GM23248 (cell line): ENCODE measurements around the gene HOXA5. TPM values are rescaled to one million over a fixed set of nuclear protein-coding genes. Genes with fewer than 3 reads are reported as not detected.

Experiments used
- DNase-seq: peaks from one replicate; pipeline ENCODE4 v3.0.0-alpha.2; 2015
- H2AFZ ChIP-seq: fragments of 200-600 bp; sonication (generic); 2 replicates; pipeline ENCODE4 v1.6.1; 2016; ENCODE audit warnings: antibody characterized with exemption
- H3F3A ChIP-seq: fragments of 200-600 bp; sonication (generic); 2 replicates; pipeline ENCODE4 v1.6.1; 2016; ENCODE audit warnings: mild to moderate bottlenecking, antibody characterized with exemption, mixed run types; ENCODE audit not compliant: insufficient read depth
- H3K27ac ChIP-seq: fragments of 200-600 bp; sonication (generic); 2 replicates; pipeline ENCODE4 v1.5.1; 2016; ENCODE audit warnings: mild to moderate bottlenecking
- H3K27me3 ChIP-seq: fragments of 200-600 bp; sonication (generic); replicated peaks from 2 replicates; pipeline ENCODE4 v1.6.1; 2016; ENCODE audit warnings: mild to moderate bottlenecking; ENCODE audit not compliant: insufficient read depth
- H3K36me3 ChIP-seq: fragments of 200-600 bp; sonication (generic); 2 replicates; pipeline ENCODE4 v1.6.1; 2016; ENCODE audit warnings: low read depth, mild to moderate bottlenecking
- H3K4me1 ChIP-seq: fragments of 200-600 bp; sonication (generic); 2 replicates; pipeline ENCODE4 v1.6.1; 2016; ENCODE audit warnings: mild to moderate bottlenecking; ENCODE audit not compliant: insufficient read depth
- H3K4me2 ChIP-seq: fragments of 200-600 bp; sonication (generic); one replicate; pipeline ENCODE4 v1.6.1; 2016; ENCODE audit warnings: mild to moderate bottlenecking; ENCODE audit not compliant: unreplicated experiment
- H3K4me3 ChIP-seq: fragments of 200-600 bp; sonication (generic); 2 replicates; pipeline ENCODE4 v1.5.1; 2016; ENCODE audit warnings: mild to moderate bottlenecking
- H3K79me2 ChIP-seq: fragments of 200-600 bp; sonication (generic); 2 replicates; pipeline ENCODE4 v1.6.1; 2016; ENCODE audit warnings: mild to moderate bottlenecking; ENCODE audit not compliant: insufficient read depth
- H3K9ac ChIP-seq: fragments of 200-600 bp; sonication (generic); 2 replicates; pipeline ENCODE4 v1.6.1; 2016; ENCODE audit warnings: mild to moderate bottlenecking
- H3K9me2 ChIP-seq: fragments of 200-600 bp; sonication (generic); 2 replicates; pipeline ENCODE4 v1.6.1; 2016; ENCODE audit warnings: mixed run types, mild to moderate bottlenecking, moderate library complexity; ENCODE audit not compliant: insufficient read depth
- H3K9me3 ChIP-seq: fragments of 200-600 bp; sonication (generic); one replicate; pipeline ENCODE4 v1.6.1; 2017; ENCODE audit warnings: low read depth
- H4K20me1 ChIP-seq: fragments of 200-600 bp; sonication (generic); 2 replicates; pipeline ENCODE4 v1.6.0; 2016; ENCODE audit not compliant: insufficient read depth
- EZH2 ChIP-seq: fragments of 200-600 bp; sonication (generic); IDR thresholded peaks from 2 replicates; pipeline ENCODE4 v1.6.1; 2018; ENCODE audit warnings: antibody characterized with exemption, mild to moderate bottlenecking; ENCODE audit not compliant: insufficient read depth, poor library complexity, severe bottlenecking
- EZH2phosphoT487 ChIP-seq: fragments of 200-600 bp; sonication (generic); IDR thresholded peaks from 2 replicates; pipeline ENCODE4 v1.6.1; 2018; ENCODE audit warnings: antibody characterized with exemption, moderate library complexity, mild to moderate bottlenecking, low read depth; ENCODE audit not compliant: insufficient read depth
- WGBS, 2 experiments: methylation state at CpG; one replicate each; pipeline ENCODE4 v1.1.6; 2015 to 2017; ENCODE audit warnings: low lambda C conversion rate in 2 of 2, low coverage in 1 of 2; ENCODE audit errors: missing lambda C conversion rate in 2 of 2; 5-methylcytosine and 5-hydroxymethylcytosine counted together
- in situ Hi-C: fragments of 300-500 bp; cut with MboI; formaldehyde crosslinking; loops from 2 replicates; pipeline ENCODE4 v1.15.0; 2020
- polyA plus RNA-seq: library from polyadenylated mRNA; unstranded; fragments of >200 nt; fragmentation: Nextera tagmentation; extraction: Ambion mirVana; gene quantifications from 2 replicates; pipeline ENCODE4 v1.2.1, GENCODE V29; 2016
- total RNA-seq: library from RNA; depleted of rRNA; stranded (reverse); fragments of >200 nt; shearing (Covaris generic); gene quantifications from 2 replicates; pipeline ENCODE4 v1.2.3, GENCODE V29; 2014

Gene HOXA5
- total and polyA plus RNA-seq, 2 experiments from 2014 or later = 1.9 to 4.0 TPM

GRCh38 chr7:27115221-27116026 lies 28.1 kb downstream of the HOXA5 start:
- Histone ChIP-seq H3K36me3 (no peaks in the 10 kb centered on the region), H3K9me2 (no peaks in the 10 kb centered on the region), H3K79me2 (no peaks in the 10 kb centered on the region), H3K27ac (no peak overlapping the region), H4K20me1 (no peaks in the 10 kb centered on the region), H3K4me3 (no peak overlapping the region), H3F3A (peaks cover 11% of the 10 kb centered on the region; the same call in 1 of the 2 replicates), H3K9ac (no peak overlapping the region), H3K27me3 (no peaks in the 10 kb centered on the region), H3K4me2 (no peak overlapping the region), H3K4me1 (peaks cover 7% of the 10 kb centered on the region; the same call in 1 of the 2 replicates), H2AFZ (no peak overlapping the region), H3K9me3 (no peaks in the 10 kb centered on the region)
- in situ Hi-C loops = no loop called here
- WGBS, 2 experiments = 90 to 91% methylated on average over 45 of the region's 45 CpGs
- TF ChIP-seq EZH2phosphoT487 (no peak), EZH2 (no peak)
- peak; percentile 21 for DNase-seq

GRCh38 chr7:27114881-27115220 lies 28.6 kb downstream of the HOXA5 start:
- WGBS, 2 experiments = 97 to 98% methylated on average over 6 of the region's 6 CpGs
- peaks cover 7% of the 10 kb centered on the region; the same call in 1 of the 2 replicates for H3K4me1 ChIP-seq
- TF ChIP-seq EZH2phosphoT487 (no peak), EZH2 (no peak)
- no peaks in the 10 kb centered on the region for H3K27me3 ChIP-seq
- peaks cover 11% of the 10 kb centered on the region; the same call in 1 of the 2 replicates for H3F3A ChIP-seq
- no peaks in the 10 kb centered on the region for H3K79me2 ChIP-seq
- H2AFZ ChIP-seq = no peak overlapping the region
- in situ Hi-C loops = no loop called here
- H3K9ac ChIP-seq = no peak overlapping the region
- H3K36me3 ChIP-seq = no peaks in the 10 kb centered on the region
- no peak overlapping the region for H3K27ac ChIP-seq
- H3K4me2 ChIP-seq = no peak overlapping the region
- no peaks in the 10 kb centered on the region for H3K9me3 ChIP-seq
- H3K9me2 ChIP-seq = no peaks in the 10 kb centered on the region
- H3K4me3 ChIP-seq = no peak overlapping the region
- DNase-seq = no peak
- H4K20me1 ChIP-seq = no peaks in the 10 kb centered on the region

GRCh38 chr7:27113991-27114769 lies 29.3 kb downstream of the HOXA5 start:
- 31 to 35% methylated on average over 14 to 26 of the region's 26 CpGs for WGBS, 2 experiments
- H3K36me3 ChIP-seq = no peaks in the 10 kb centered on the region
- H3K9me3 ChIP-seq = no peaks in the 10 kb centered on the region
- H3K79me2 ChIP-seq = no peaks in the 10 kb centered on the region
- H3K9me2 ChIP-seq = no peaks in the 10 kb centered on the region
- in situ Hi-C loops = no loop called here
- H3K4me3 ChIP-seq = no peak overlapping the region
- DNase-seq = peak; percentile 6
- H3K4me1 ChIP-seq = peaks cover 7% of the 10 kb centered on the region; the same call in 1 of the 2 replicates
- H3F3A ChIP-seq = peaks cover 11% of the 10 kb centered on the region; the same call in 1 of the 2 replicates
- no peak overlapping the region for H3K9ac ChIP-seq
- H3K27ac ChIP-seq = no peak overlapping the region
- no peak overlapping the region for H3K4me2 ChIP-seq
- no peaks in the 10 kb centered on the region for H3K27me3 ChIP-seq
- no peak overlapping the region for H2AFZ ChIP-seq
- TF ChIP-seq EZH2 = no peak
- no peak for TF ChIP-seq EZH2phosphoT487
- no peaks in the 10 kb centered on the region for H4K20me1 ChIP-seq

- H3K27me3 ChIP-seq = no peaks in the 10 kb centered on the region
- no peaks in the 10 kb centered on the region for H3K36me3 ChIP-seq
- peaks cover 7% of the 10 kb centered on the region; the same call in 1 of the 2 replicates for H3K4me1 ChIP-seq
- no peak overlapping the region for H3K9ac ChIP-seq
- WGBS, 2 experiments = 79 to 89% methylated on average over 30 to 46 of the region's 57 CpGs
- H3K4me2 ChIP-seq = no peak overlapping the region
- H3K27ac ChIP-seq = no peak overlapping the region
- H4K20me1 ChIP-seq = no peaks in the 10 kb centered on the region
- no peaks in the 10 kb centered on the region for H3K9me3 ChIP-seq
- DNase-seq = no peak
- H3K79me2 ChIP-seq = no peaks in the 10 kb centered on the region
- TF ChIP-seq EZH2phosphoT487 = no peak
- TF ChIP-seq EZH2 = no peak
- H3K9me2 ChIP-seq = no peaks in the 10 kb centered on the region
- no peak overlapping the region for H3K4me3 ChIP-seq
- H3F3A ChIP-seq = peaks cover 11% of the 10 kb centered on the region; the same call in 1 of the 2 replicates
- in situ Hi-C loops = no loop called here
- H2AFZ ChIP-seq = no peak overlapping the region
Observed at GRCh38 chr7:27112955-27113949, 30.2 kb downstream of the HOXA5 start.
